ENCODE measurements around the gene STARD13.

- TF ChIP-seq, protein P1, sequence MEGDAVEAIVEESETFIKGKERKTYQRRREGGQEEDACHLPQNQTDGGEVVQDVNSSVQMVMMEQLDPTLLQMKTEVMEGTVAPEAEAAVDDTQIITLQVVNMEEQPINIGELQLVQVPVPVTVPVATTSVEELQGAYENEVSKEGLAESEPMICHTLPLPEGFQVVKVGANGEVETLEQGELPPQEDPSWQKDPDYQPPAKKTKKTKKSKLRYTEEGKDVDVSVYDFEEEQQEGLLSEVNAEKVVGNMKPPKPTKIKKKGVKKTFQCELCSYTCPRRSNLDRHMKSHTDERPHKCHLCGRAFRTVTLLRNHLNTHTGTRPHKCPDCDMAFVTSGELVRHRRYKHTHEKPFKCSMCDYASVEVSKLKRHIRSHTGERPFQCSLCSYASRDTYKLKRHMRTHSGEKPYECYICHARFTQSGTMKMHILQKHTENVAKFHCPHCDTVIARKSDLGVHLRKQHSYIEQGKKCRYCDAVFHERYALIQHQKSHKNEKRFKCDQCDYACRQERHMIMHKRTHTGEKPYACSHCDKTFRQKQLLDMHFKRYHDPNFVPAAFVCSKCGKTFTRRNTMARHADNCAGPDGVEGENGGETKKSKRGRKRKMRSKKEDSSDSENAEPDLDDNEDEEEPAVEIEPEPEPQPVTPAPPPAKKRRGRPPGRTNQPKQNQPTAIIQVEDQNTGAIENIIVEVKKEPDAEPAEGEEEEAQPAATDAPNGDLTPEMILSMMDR (IDR thresholded peaks at IDR 0.05), result no peak
- no peak for TF ChIP-seq EZH2 (IDR thresholded peaks at IDR 0.05; ENCODE audit: borderline replicate concordance, insufficient read depth, low read depth, low read length, poor library complexity, severe bottlenecking)
Measured at GRCh38 chr13:33217256-33217655, 68.3 kb downstream of the STARD13 start.

All from B cell (primary cell).